Measurements from ENCODE around the gene TNN. TPM values are rescaled to one million over a fixed set of nuclear protein-coding genes. Genes with fewer than 3 reads are reported as not detected.

TNN gene
- total RNA-seq, 2 donors from 2014 or later = 0.05 to 0.97 TPM

DNA sequence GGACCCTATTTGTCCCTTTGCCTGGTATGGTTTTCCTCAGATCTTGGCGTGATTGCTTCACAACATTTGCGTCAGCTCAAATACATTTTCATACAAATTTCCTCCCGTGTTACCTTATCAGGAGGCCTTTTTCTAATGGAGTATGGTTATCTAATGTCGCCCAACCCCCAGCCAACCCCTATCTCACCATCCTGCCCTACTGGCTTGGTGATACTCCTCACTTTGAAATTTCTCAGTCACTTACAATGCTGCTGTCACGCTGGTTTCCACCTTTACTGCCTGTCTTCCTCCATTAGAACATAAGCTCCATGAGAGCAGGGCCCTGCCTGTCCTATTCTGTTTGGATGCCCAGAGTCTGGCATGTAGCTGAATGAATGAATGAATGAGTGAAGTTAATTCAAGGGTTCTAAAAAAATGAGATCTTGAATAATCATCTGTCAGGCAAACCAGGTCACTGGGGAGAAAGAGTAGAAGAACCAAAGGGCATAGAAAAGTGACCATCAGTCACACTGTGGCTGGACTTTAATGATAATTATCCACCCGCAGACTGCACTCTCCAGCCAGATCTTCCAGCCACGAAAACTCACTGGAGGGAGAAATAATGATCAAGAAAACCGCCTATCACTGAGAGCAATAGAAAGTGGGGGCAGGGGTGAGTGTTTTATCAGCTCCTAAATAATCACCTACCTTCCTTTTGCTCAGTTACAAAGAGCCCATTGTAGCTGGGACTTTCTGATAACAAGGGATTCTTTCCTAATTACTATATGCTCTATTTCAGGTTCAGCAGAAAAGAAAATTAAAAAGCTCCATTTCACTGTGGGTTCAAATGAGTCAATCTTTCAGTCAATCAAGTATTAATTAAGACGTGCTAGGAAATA is 103.6 kb downstream of the TNN start:
- 95% methylated on average over 9 of the region's 9 CpGs for WGBS
- intact Hi-C loops (cut with DNase I) = no loop called here
- no peak overlapping the region for H3K4me3 ChIP-seq

DNA sequence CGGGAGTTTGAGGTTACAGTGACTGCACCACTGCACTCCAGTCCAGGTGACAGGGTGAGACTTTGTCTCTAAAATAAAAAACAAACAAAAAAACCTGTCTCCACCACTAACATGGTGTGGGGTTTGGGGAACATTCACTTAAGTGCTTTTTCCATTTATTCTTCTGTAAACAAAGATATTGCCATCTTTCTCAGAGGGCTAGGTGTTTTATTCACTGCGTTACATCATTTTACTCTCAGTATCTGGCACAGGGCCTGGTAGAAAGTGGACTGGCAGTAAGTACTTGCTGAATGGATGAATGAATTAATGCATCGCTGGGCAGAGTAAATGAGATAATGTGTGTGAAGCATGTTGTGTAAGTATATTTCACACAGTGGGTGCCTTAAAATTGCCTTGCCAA is 104.9 kb downstream of the TNN start:
- Histone ChIP-seq H3K4me1 (replicated peaks) (no peaks in the 10 kb centered on the region), H3K27me3 (replicated peaks; ENCODE audit: insufficient read depth) (no peaks in the 10 kb centered on the region), H3K36me3 (no peaks in the 10 kb centered on the region), H3K27ac (no peak overlapping the region), H3K4me3 (no peak overlapping the region), H3K9me3 (no peaks in the 10 kb centered on the region)
- TF ChIP-seq, protein P1, sequence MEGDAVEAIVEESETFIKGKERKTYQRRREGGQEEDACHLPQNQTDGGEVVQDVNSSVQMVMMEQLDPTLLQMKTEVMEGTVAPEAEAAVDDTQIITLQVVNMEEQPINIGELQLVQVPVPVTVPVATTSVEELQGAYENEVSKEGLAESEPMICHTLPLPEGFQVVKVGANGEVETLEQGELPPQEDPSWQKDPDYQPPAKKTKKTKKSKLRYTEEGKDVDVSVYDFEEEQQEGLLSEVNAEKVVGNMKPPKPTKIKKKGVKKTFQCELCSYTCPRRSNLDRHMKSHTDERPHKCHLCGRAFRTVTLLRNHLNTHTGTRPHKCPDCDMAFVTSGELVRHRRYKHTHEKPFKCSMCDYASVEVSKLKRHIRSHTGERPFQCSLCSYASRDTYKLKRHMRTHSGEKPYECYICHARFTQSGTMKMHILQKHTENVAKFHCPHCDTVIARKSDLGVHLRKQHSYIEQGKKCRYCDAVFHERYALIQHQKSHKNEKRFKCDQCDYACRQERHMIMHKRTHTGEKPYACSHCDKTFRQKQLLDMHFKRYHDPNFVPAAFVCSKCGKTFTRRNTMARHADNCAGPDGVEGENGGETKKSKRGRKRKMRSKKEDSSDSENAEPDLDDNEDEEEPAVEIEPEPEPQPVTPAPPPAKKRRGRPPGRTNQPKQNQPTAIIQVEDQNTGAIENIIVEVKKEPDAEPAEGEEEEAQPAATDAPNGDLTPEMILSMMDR (IDR thresholded peaks at IDR 0.05) = no peak
- TF ChIP-seq POLR2A (IDR thresholded peaks at IDR 0.05) = no peak
- TF ChIP-seq POLR2AphosphoS5 (IDR thresholded peaks at IDR 0.05) = no peak
- 84% methylated on average over 3 of the region's 3 CpGs for WGBS
- intact Hi-C loops (cut with DNase I) = no loop called here
- no peak for DNase-seq (ENCODE audit: low spot score)

More for the DNA sequence above, 103.6 kb downstream of the TNN start:
- Histone ChIP-seq H3K27me3 (replicated peaks; ENCODE audit: insufficient read depth) (no peaks in the 10 kb centered on the region), H3K27ac (no peak overlapping the region), H3K4me1 (replicated peaks) (no peaks in the 10 kb centered on the region), H3K9me3 (no peaks in the 10 kb centered on the region), H3K36me3 (no peaks in the 10 kb centered on the region)
- TF ChIP-seq, protein P1 (IDR thresholded peaks at IDR 0.05) = no peak
- TF ChIP-seq POLR2AphosphoS5 (IDR thresholded peaks at IDR 0.05) = no peak
- TF ChIP-seq POLR2A (IDR thresholded peaks at IDR 0.05) = no peak
- no peak for DNase-seq (ENCODE audit: low spot score)

DNA sequence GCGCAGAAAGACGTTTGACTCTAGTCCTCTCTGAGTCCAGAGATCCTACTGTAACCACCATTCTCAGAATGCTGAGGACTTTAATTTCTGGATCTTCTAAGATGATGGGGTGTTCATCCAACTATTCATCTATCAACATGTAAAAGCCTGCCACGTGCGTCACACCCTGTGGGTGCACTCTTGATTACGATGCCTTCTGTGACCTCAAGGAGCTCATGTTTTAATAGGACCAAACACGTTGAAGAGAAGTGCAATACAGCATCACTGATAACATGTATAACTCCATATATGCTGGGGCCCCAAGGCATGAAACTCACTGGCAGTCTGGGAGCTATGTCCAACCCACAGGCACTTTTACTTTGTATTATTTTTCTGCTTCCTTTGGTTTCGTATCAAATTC is 105.9 kb downstream of the TNN start:
- TF ChIP-seq POLR2A (IDR thresholded peaks at IDR 0.05) (no peak), POLR2AphosphoS5 (IDR thresholded peaks at IDR 0.05) (no peak)
- TF ChIP-seq, protein P1 (IDR thresholded peaks at IDR 0.05) = no peak
- no peaks in the 10 kb centered on the region for H3K9me3 ChIP-seq
- H3K27ac ChIP-seq = no peak overlapping the region
- intact Hi-C loops (cut with DNase I) = no loop called here
- WGBS = 87% methylated on average over 7 of the region's 7 CpGs
- no peaks in the 10 kb centered on the region for H3K4me1 ChIP-seq (replicated peaks)
- no peaks in the 10 kb centered on the region for H3K36me3 ChIP-seq
- DNase-seq (ENCODE audit: low spot score) = no peak
- H3K27me3 ChIP-seq (replicated peaks; ENCODE audit: insufficient read depth) = no peaks in the 10 kb centered on the region
- H3K4me3 ChIP-seq = no peak overlapping the region

DNA sequence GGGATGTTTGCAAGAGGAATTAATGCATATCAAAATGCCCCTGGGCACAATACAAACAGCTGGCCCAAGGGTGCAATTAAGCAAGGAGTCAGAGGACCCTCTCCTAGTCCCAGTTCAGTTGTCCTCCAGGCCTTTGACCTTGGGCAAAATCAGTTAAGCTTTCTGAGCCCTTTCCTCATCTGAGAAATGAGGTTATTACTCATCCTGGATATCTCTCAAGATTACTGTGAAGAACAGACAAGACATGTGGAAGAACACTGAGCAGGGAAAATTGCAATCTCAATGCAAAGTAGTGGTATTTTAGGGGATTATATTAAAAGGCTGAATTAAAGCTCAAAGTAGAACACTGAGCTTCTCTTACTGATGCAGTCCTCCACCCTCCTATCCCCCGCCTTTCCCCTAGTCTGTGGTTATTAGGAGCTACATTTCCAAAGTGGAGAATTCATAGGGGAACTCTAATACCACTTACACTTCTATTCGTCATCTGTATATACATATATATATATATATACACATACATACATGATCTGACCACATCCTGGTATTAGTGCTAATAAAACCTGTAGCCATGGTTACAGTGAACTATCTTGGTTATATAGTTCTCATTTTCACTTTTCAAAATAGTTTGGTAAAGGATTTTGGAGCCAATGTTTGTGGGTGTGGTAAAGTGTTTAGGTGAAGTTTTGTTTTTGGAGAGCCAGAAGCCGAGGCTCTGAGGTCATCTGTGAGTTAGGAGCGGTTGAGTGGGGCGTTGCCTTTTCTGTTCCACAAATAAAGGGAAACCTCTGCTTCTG is 106.9 kb downstream of the TNN start:
- intact Hi-C loops (cut with DNase I) = no loop called here
- Histone ChIP-seq H3K27ac (no peak overlapping the region), H3K4me3 (no peak overlapping the region), H3K9me3 (no peaks in the 10 kb centered on the region), H3K36me3 (no peaks in the 10 kb centered on the region), H3K27me3 (replicated peaks; ENCODE audit: insufficient read depth) (no peaks in the 10 kb centered on the region), H3K4me1 (replicated peaks) (no peaks in the 10 kb centered on the region)
- 91% methylated on average over 5 of the region's 5 CpGs for WGBS
- no peak for DNase-seq (ENCODE audit: low spot score)
- TF ChIP-seq POLR2A (IDR thresholded peaks at IDR 0.05) = no peak
- no peak for TF ChIP-seq POLR2AphosphoS5 (IDR thresholded peaks at IDR 0.05)
- TF ChIP-seq, protein P1 (IDR thresholded peaks at IDR 0.05) = no peak
